Smooth muscle cell (in vitro differentiated cells): ENCODE measurements around the gene MIDN. TPM values are rescaled to one million over a fixed set of nuclear protein-coding genes. Genes with fewer than 3 reads are reported as not detected.

Experiments used
- DNase-seq: peaks from one replicate; lab custom pipeline; 2025; ENCODE audit not compliant: unreplicated experiment; lab: John Stamatoyannopoulos, UW
- H2AFZ ChIP-seq: fragments of 200-600 bp; sonication (generic); 2 replicates; pipeline ENCODE4 v1.6.0; 2016; ENCODE audit warnings: antibody characterized with exemption, low read depth, mild to moderate bottlenecking
- H3F3A ChIP-seq: fragments of 200-600 bp; sonication (generic); 2 replicates; pipeline ENCODE4 v1.6.0; 2017; ENCODE audit warnings: antibody characterized with exemption, low read depth
- H3K27ac ChIP-seq: fragments of 200-600 bp; sonication (generic); 2 replicates; pipeline ENCODE4 v1.5.1; 2016; ENCODE audit warnings: low read depth, mild to moderate bottlenecking
- H3K27me3 ChIP-seq: fragments of 200-600 bp; sonication (generic); 2 replicates; pipeline ENCODE4 v1.6.1; 2016; ENCODE audit warnings: low read depth, mild to moderate bottlenecking
- H3K36me3 ChIP-seq: fragments of 200-600 bp; sonication (generic); 2 replicates; pipeline ENCODE4 v1.5.1; 2016; ENCODE audit warnings: low read depth
- H3K4me1 ChIP-seq: fragments of 200-600 bp; sonication (generic); 2 replicates; pipeline ENCODE4 v1.5.1; 2016; ENCODE audit warnings: low read depth
- H3K4me2 ChIP-seq: fragments of 200-600 bp; sonication (generic); 2 replicates; pipeline ENCODE4 v1.6.0; 2016; ENCODE audit warnings: mild to moderate bottlenecking
- H3K4me3 ChIP-seq: fragments of 200-600 bp; sonication (generic); 2 replicates; pipeline ENCODE4 v1.5.1; 2016; ENCODE audit warnings: mild to moderate bottlenecking
- H3K79me2 ChIP-seq: fragments of 200-600 bp; sonication (generic); 2 replicates; pipeline ENCODE4 v1.6.0; 2016; ENCODE audit warnings: low read depth, mild to moderate bottlenecking
- H3K9ac ChIP-seq: fragments of 200-600 bp; sonication (generic); 2 replicates; pipeline ENCODE4 v1.6.0; 2016; ENCODE audit warnings: low read depth
- H3K9me3 ChIP-seq: fragments of 200-600 bp; sonication (generic); replicated peaks from 2 replicates; pipeline ENCODE4 v1.5.1; 2016; ENCODE audit warnings: low read depth
- H4K20me1 ChIP-seq: fragments of 200-600 bp; sonication (generic); 2 replicates; pipeline ENCODE4 v1.6.0; 2016; ENCODE audit warnings: low read depth
- WGBS: methylation state at CpG from one replicate; pipeline ENCODE4 v1.1.7; 2016; ENCODE audit warnings: low lambda C conversion rate; 5-methylcytosine and 5-hydroxymethylcytosine counted together
- polyA plus RNA-seq: library from polyadenylated mRNA; unstranded; fragments of >200 nt; fragmentation: Nextera tagmentation; extraction: Ambion mirVana; gene quantifications from 2 replicates; pipeline ENCODE4 v1.2.1, GENCODE V29; 2016
- total RNA-seq: library from RNA; depleted of rRNA; stranded (reverse); fragments of >200 nt; gene quantifications from 2 replicates; pipeline ENCODE4 v1.2.3, GENCODE V29; 2014
- TF ChIP-seq, protein P1 (sequence below): fragments of 200-600 bp; sonication (generic); IDR thresholded peaks from 2 replicates; pipeline ENCODE4 v1.5.1; 2017; ENCODE audit warnings: borderline replicate concordance, mild to moderate bottlenecking, antibody characterized with exemption; ENCODE audit not compliant: insufficient read depth, poor library complexity, severe bottlenecking

MIDN gene
- total and polyA plus RNA-seq, 2 experiments from 2014 or later: 58.5 to 65.3 TPM

DNA sequence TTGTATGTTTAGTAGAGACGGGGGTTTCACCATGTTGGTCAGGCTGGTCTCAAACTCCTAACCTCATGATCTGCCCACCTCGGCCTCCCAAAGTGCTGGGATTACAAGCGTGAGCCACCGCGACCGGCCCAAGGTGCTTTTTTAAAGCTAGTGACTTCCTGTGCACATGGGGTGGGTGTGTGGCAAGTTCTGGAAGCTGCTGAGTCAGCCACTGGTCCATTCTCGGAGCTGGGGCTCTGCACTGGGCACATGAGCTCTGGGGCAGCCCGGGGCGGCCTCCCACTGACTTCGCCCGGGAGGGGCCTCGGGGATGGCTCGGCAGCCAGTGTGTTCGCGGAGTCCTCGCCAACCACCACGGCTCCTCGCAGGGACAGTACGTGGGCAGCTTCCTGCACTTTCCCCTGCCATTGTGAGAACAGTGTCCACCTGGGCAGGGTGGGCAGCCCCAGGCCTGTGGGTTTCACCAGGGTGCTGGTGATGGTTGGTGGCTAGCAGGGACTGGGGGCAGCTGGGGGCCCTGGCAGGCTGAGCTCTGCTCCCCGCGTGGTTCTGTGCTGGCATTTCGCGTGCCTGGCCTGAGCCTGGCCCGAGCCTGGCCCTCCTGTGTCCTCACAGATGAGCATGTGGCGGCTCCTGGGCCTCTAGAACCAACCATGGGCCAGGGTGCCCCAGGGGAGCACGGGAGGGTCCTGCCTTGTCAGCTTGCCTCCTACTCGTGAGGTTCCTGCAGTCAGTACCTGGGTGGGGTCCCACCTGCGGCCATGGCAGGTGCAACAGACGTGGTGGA is 22.8 kb upstream of the MIDN start:
- H3K36me3 ChIP-seq: no peaks in the 10 kb centered on the region

DNA sequence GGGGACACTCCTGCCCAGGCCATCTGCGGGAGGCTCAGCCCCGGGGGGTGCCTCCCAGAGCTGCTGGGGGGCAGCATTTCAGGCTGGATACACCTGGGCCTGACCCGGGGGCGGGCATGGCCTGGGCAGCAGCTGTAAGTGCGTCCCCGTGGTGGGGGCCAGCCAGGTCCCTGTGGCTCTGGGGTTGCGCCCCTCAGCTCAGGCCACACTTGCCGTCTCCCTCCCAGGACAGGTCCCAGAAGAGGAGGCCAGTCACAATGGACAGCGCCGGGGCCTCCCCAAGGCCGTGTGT is 22.2 kb upstream of the MIDN start:
- Histone ChIP-seq H3K4me1 (no peaks in the 10 kb centered on the region), H3K79me2 (no peaks in the 10 kb centered on the region), H3F3A (no peaks in the 10 kb centered on the region), H3K4me3 (no peak overlapping the region), H3K36me3 (no peaks in the 10 kb centered on the region), H3K9me3 (no peaks in the 10 kb centered on the region), H3K27me3 (no peaks in the 10 kb centered on the region), H4K20me1 (peaks cover 45% of the 10 kb centered on the region), H2AFZ (no peak overlapping the region), H3K4me2 (no peak overlapping the region), H3K27ac (no peak overlapping the region), H3K9ac (no peak overlapping the region)
- DNase-seq: no peak
- 97% methylated on average over 10 of the region's 11 CpGs for WGBS
- TF ChIP-seq, protein P1, sequence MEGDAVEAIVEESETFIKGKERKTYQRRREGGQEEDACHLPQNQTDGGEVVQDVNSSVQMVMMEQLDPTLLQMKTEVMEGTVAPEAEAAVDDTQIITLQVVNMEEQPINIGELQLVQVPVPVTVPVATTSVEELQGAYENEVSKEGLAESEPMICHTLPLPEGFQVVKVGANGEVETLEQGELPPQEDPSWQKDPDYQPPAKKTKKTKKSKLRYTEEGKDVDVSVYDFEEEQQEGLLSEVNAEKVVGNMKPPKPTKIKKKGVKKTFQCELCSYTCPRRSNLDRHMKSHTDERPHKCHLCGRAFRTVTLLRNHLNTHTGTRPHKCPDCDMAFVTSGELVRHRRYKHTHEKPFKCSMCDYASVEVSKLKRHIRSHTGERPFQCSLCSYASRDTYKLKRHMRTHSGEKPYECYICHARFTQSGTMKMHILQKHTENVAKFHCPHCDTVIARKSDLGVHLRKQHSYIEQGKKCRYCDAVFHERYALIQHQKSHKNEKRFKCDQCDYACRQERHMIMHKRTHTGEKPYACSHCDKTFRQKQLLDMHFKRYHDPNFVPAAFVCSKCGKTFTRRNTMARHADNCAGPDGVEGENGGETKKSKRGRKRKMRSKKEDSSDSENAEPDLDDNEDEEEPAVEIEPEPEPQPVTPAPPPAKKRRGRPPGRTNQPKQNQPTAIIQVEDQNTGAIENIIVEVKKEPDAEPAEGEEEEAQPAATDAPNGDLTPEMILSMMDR: no peak

More for the DNA sequence above, 22.8 kb upstream of the MIDN start:
- no peaks in the 10 kb centered on the region for H3F3A ChIP-seq
- no peak overlapping the region for H3K4me3 ChIP-seq
- no peaks in the 10 kb centered on the region for H3K27me3 ChIP-seq
- H3K9me3 ChIP-seq: no peaks in the 10 kb centered on the region
- peaks cover 1% of the 10 kb centered on the region for H3K79me2 ChIP-seq
- TF ChIP-seq, protein P1: no peak
- no peak overlapping the region for H3K4me2 ChIP-seq
- peaks cover 50% of the 10 kb centered on the region for H4K20me1 ChIP-seq
- no peaks in the 10 kb centered on the region for H3K4me1 ChIP-seq
- no peak overlapping the region for H3K9ac ChIP-seq
- no peak for DNase-seq
- WGBS: 87% methylated on average over 22 of the region's 29 CpGs
- H3K27ac ChIP-seq: no peak overlapping the region
- no peak overlapping the region for H2AFZ ChIP-seq

DNA sequence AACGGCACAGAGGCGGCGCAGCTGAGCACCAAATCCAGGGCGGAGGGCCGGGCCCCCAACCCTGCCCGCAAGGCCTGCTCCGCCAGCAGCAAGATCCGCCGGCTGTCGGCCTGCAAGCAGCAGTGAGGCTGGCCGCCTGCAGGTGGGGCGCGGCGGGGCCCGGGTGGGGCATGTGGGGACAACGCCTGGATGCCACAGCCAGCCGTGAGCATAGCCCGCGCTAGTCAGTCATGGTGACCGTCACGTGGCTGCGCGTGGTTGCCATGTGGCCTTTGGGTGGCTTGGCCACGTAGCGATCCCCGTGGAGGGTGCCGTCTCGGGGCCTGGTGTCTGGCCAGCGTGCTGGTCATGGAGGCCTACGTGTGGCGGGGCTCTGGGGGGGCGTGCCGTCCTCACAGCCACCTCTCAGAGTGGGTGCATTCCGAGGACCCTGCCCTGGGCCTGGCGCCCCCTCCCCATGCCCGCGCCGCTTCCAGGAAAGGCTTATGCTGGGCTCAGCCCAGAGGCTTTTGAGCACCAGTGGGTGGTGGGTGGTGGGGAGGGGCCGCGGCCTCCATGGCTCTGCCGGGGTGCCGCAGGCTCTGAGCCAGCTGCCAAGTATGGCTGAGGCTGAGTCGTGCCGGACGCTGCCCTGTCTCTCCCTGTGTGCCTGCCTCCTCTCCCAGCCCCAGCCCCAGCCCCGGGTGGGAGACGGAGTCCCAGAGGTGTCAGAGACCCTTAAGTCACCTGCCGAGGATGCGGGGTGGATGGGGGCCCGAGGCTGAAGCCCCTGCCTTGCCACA is 21.7 kb upstream of the MIDN start:
- Histone ChIP-seq H3F3A (no peaks in the 10 kb centered on the region), H3K36me3 (no peaks in the 10 kb centered on the region), H3K4me2 (no peak overlapping the region), H3K9ac (no peak overlapping the region), H3K4me3 (no peak overlapping the region), H4K20me1 (peaks cover 42% of the 10 kb centered on the region), H3K27ac (no peak overlapping the region), H3K27me3 (no peaks in the 10 kb centered on the region), H3K9me3 (no peaks in the 10 kb centered on the region), H3K79me2 (no peaks in the 10 kb centered on the region), H2AFZ (no peak overlapping the region), H3K4me1 (no peaks in the 10 kb centered on the region)
- TF ChIP-seq, protein P1: no peak
- 97% methylated on average over 38 of the region's 50 CpGs for WGBS
- no peak for DNase-seq
